HCT116 (cell line): Measurements from ENCODE around the gene DYNC1I1. TPM values are rescaled to one million over a fixed set of nuclear protein-coding genes. Genes with fewer than 3 reads are reported as not detected.

ENCODE experiments used
- ATAC-seq: fragments of 200-7000 bp; cut with Tn5 transposase; 2 replicates; pipeline ENCODE4 v1.9.1; 2020; ENCODE audit warnings: mild to moderate bottlenecking, moderate library complexity
- BruUV-seq: library from RNA; stranded (reverse); fragments of 400-500 nt; replicated peaks from 2 replicates; lab custom pipeline; 2021; lab: Mats Ljungman, UMichigan
- CTCF ChIA-PET: fragments of 300-600 bp; sonication (Branson Sonifier 250); formaldehyde crosslinking; loops from one replicate; lab custom pipeline; 2021; ENCODE audit warnings: antibody characterized with exemption; lab: Charles Lee
- POLR2A ChIA-PET: fragments of 300-600, 350-600 bp; sonication (Branson Sonifier 250); formaldehyde crosslinking; loops from one replicate; lab custom pipeline; 2021; ENCODE audit warnings: antibody characterized with exemption; lab: Charles Lee
- RAD21 ChIA-PET, 2 experiments: fragments of 300-600 bp; sonication (Branson Sonifier 250); formaldehyde crosslinking; loops; one replicate each; lab custom pipeline; 2023; ENCODE audit warnings: low total read pairs in 2 of 2; ENCODE audit not compliant: uncharacterized antibody in 2 of 2, unreplicated experiment in 2 of 2, low non-redundant PET in 1 of 2; lab: Charles Lee
- DNase-seq: peaks from one replicate; pipeline ENCODE4 v3.0.0-alpha.2; 2010; ENCODE audit warnings: low read depth, low spot score
- H2AFZ ChIP-seq: fragments of 200-600 bp; shearing (Covaris generic), sonication (generic); 2 replicates; pipeline ENCODE4 v1.6.1; 2017; ENCODE audit warnings: low read depth, mixed run types, mixed read lengths, antibody characterized with exemption, low read length; ENCODE audit not compliant: poor library complexity, severe bottlenecking
- H3K27ac ChIP-seq: 2 replicates; pipeline ENCODE4 v1.5.1; 2012; ENCODE audit warnings: low read depth, low read length
- H3K27me3 ChIP-seq: fragments of 200-600 bp; sonication (generic); 2 replicates; pipeline ENCODE4 v1.6.1; 2016; ENCODE audit warnings: mixed run types, low read length, mixed read lengths; ENCODE audit not compliant: insufficient read depth
- H3K36me3 ChIP-seq, 2 experiments: fragments of 200-500 bp in 1 of 2; fragments of 200-600 bp in 1 of 2; sonication (Bioruptor generic) in 1 of 2; sonication (generic) in 1 of 2; 2 replicates each; pipeline versions ENCODE4 v1.5.1 to v1.6.1; 2014 to 2016; ENCODE audit warnings: low read length in 2 of 2, inconsistent platforms in 1 of 2, mixed read lengths in 1 of 2, mixed run types in 1 of 2; ENCODE audit not compliant: insufficient read depth in 2 of 2, control insufficient read depth in 1 of 2
- H3K4me1 ChIP-seq, 2 experiments: fragments of 200-600 bp in 1 of 2; sonication (generic) in 1 of 2; 2 replicates each; pipeline versions ENCODE4 v1.5.1 to v1.6.1; 2012 to 2017; ENCODE audit warnings: low read length in 2 of 2, inconsistent platforms in 1 of 2, mild to moderate bottlenecking in 1 of 2, mixed read lengths in 1 of 2, mixed run types in 1 of 2, moderate library complexity in 1 of 2; ENCODE audit not compliant: insufficient read depth in 2 of 2, control insufficient read depth in 1 of 2
- H3K4me2 ChIP-seq: fragments of 200-600 bp; sonication (generic); 2 replicates; pipeline ENCODE4 v1.6.1; 2017; ENCODE audit warnings: mixed run types, low read length, mixed read lengths
- H3K4me3 ChIP-seq, 2 experiments: fragments of 200-600 bp in 1 of 2; sonication (generic) in 1 of 2; replicated peaks in 1 of 2; 2 replicates each; pipeline ENCODE4 v1.5.1; 2011 to 2016; ENCODE audit warnings: low read length in 2 of 2, control low read depth in 1 of 2, low read depth in 1 of 2, mild to moderate bottlenecking in 1 of 2, mixed read lengths in 1 of 2, mixed run types in 1 of 2
- H3K79me2 ChIP-seq: fragments of 200-600 bp; sonication (generic); 2 replicates; pipeline ENCODE4 v1.6.1; 2017; ENCODE audit warnings: mild to moderate bottlenecking, mixed run types, low read length, moderate library complexity, mixed read lengths; ENCODE audit not compliant: insufficient read depth
- H3K9ac ChIP-seq: fragments of 200-600 bp; sonication (generic); 2 replicates; pipeline ENCODE4 v1.6.1; 2016; ENCODE audit warnings: low read length, mixed read lengths
- H3K9me2 ChIP-seq: fragments of 200-600 bp; sonication (generic), shearing (Covaris generic); 2 replicates; pipeline ENCODE4 v1.6.1; 2017; ENCODE audit warnings: mixed run types, mild to moderate bottlenecking, moderate library complexity; ENCODE audit not compliant: insufficient read depth
- H3K9me3 ChIP-seq, 2 experiments: fragments of 200-500 bp in 1 of 2; fragments of 200-600 bp in 1 of 2; sonication (Bioruptor generic) in 1 of 2; sonication (generic) in 1 of 2; 2 replicates each; pipeline ENCODE4 v1.6.1; 2014 to 2017; ENCODE audit warnings: low read length in 2 of 2, mixed read lengths in 2 of 2, inconsistent platforms in 1 of 2, low read depth in 1 of 2, mild to moderate bottlenecking in 1 of 2, mixed run types in 1 of 2, moderate library complexity in 1 of 2; ENCODE audit not compliant: control insufficient read depth in 1 of 2, insufficient read depth in 1 of 2
- H4K20me1 ChIP-seq: fragments of 200-600 bp; sonication (generic), shearing (Covaris generic); 2 replicates; pipeline ENCODE4 v1.6.1; 2017; ENCODE audit warnings: mixed run types, mild to moderate bottlenecking, moderate library complexity; ENCODE audit not compliant: insufficient read depth
- ATF3 ChIP-seq: IDR thresholded peaks from 2 replicates; pipeline ENCODE4 v1.6.1; 2012
- CBX3 ChIP-seq: IDR thresholded peaks from 2 replicates; pipeline ENCODE4 v1.6.1; 2012; ENCODE audit warnings: low read depth
- CEBPB ChIP-seq: IDR thresholded peaks from 2 replicates; pipeline ENCODE4 v1.6.1; 2012; ENCODE audit warnings: low read depth
- CTCF ChIP-seq, 3 experiments: fragments of 200-600 bp in 1 of 3; sonication (generic) in 1 of 3; IDR thresholded peaks in 2 of 3; conservative IDR thresholded peaks in 1 of 3; 2 replicates each; pipeline ENCODE4 v1.5.1; 2012 to 2017; ENCODE audit warnings: low read depth in 2 of 3, low read length in 2 of 3, antibody characterized with exemption in 1 of 3, borderline replicate concordance in 1 of 3, control low read depth in 1 of 3, mild to moderate bottlenecking in 1 of 3, mixed read lengths in 1 of 3, mixed run types in 1 of 3, moderate library complexity in 1 of 3; ENCODE audit not compliant: insufficient read depth in 1 of 3
- EZH2 ChIP-seq: fragments of 200-600 bp; sonication (generic); IDR thresholded peaks from 2 replicates; pipeline ENCODE4 v1.6.1; 2017; ENCODE audit warnings: antibody characterized with exemption, mixed run types
- EZH2phosphoT487 ChIP-seq: fragments of 200-600 bp; IDR thresholded peaks from 2 replicates; pipeline ENCODE4 v1.6.1; 2018; ENCODE audit warnings: antibody characterized with exemption, borderline replicate concordance
- FOSL1 ChIP-seq: IDR thresholded peaks from 2 replicates; pipeline ENCODE4 v1.6.1; 2012; ENCODE audit warnings: low read depth
- JUND ChIP-seq: IDR thresholded peaks from 2 replicates; pipeline ENCODE4 v1.6.1; 2012
- MAX ChIP-seq: IDR thresholded peaks from 2 replicates; pipeline ENCODE4 v1.6.1; 2012
- POLR2A ChIP-seq: IDR thresholded peaks from 2 replicates; pipeline ENCODE4 v1.7.0; 2011; ENCODE audit warnings: borderline replicate concordance; ENCODE audit not compliant: insufficient read depth, insufficient read length; ENCODE audit errors: extremely low read depth
- POLR2AphosphoS5 ChIP-seq: IDR thresholded peaks from 2 replicates; pipeline ENCODE4 v1.6.1; 2011; ENCODE audit warnings: mild to moderate bottlenecking, low read depth, low read length, moderate library complexity
- REST ChIP-seq: IDR thresholded peaks from 2 replicates; pipeline ENCODE4 v1.6.1; 2012; ENCODE audit warnings: low read depth
- SIN3A ChIP-seq: IDR thresholded peaks from 2 replicates; pipeline ENCODE4 v1.6.1; 2012; ENCODE audit warnings: low read depth
- SRF ChIP-seq: IDR thresholded peaks from 2 replicates; pipeline ENCODE4 v1.6.1; 2012; ENCODE audit warnings: low read depth
- TCF7L2 ChIP-seq: IDR thresholded peaks from 2 replicates; pipeline ENCODE4 v1.7.0; 2011; ENCODE audit warnings: borderline replicate concordance, inconsistent platforms; ENCODE audit not compliant: insufficient read depth, insufficient read length; ENCODE audit errors: extremely low read depth
- YY1 ChIP-seq: IDR thresholded peaks from 2 replicates; pipeline ENCODE4 v1.6.1; 2011; ENCODE audit warnings: low read length, low read depth, moderate library complexity, mild to moderate bottlenecking; ENCODE audit not compliant: insufficient replicate concordance; ENCODE audit errors: extremely low read depth
- ZBTB33 ChIP-seq: IDR thresholded peaks from 2 replicates; pipeline ENCODE4 v1.6.1; 2011; ENCODE audit warnings: mild to moderate bottlenecking, low read length, moderate library complexity; ENCODE audit not compliant: insufficient replicate concordance; ENCODE audit errors: extremely low read depth
- ZFX ChIP-seq: fragments of 450-650 bp; IDR thresholded peaks from 2 replicates; pipeline ENCODE4 v1.6.1; 2017
- intact Hi-C: fragments of 100-400 bp; cut with micrococcal nuclease; formaldehyde crosslinking; loops from 2 replicates; pipeline ENCODE4 v1.10.0; 2022
- total RNA-seq: library from RNA; stranded (reverse); gene quantifications from one replicate; pipeline ENCODE4 v1.2.1, GENCODE V29; 2021; ENCODE audit not compliant: unreplicated experiment

Gene DYNC1I1
- total RNA-seq, 1 experiment from 2014 or later: not detected

GRCh38 chr7:96104984-96105383 is 332.6 kb downstream of the DYNC1I1 start:
- RAD21 ChIA-PET: no interaction called here
- ATAC-seq: no peak
- TF ChIP-seq MAX (no peak), SRF (no peak), POLR2AphosphoS5 (no peak), CTCF (IDR thresholded peaks at IDR 0.05 in 2 of 3, conservative IDR thresholded peaks at IDR 0.05 in 1 of 3; ENCODE audit: borderline replicate concordance in 1 of 3, insufficient read depth in 1 of 3, low read depth in 2 of 3, low read length in 2 of 3) (no peak), ZFX (no peak), EZH2phosphoT487 (no peak), ATF3 (no peak), POLR2A (no peak), TCF7L2 (no peak), ZBTB33 (no peak), CBX3 (no peak), CEBPB (no peak), REST (no peak), EZH2 (no peak), SIN3A (no peak), FOSL1 (no peak), JUND (no peak), YY1 (no peak)
- no peaks in the 10 kb centered on the region for H3K9me3 ChIP-seq
- no peaks in the 10 kb centered on the region for H3K4me1 ChIP-seq
- peaks cover 3% of the 10 kb centered on the region; the same call in 1 of the 2 replicates for H3K27me3 ChIP-seq
- intact Hi-C loops: no loop called here
- BruUV-seq: no TSS peak
- no peak for DNase-seq
- H3K9ac ChIP-seq: no peak overlapping the region
- CTCF ChIA-PET: no interaction called here
- POLR2A ChIA-PET: no interaction called here
- H3K4me2 ChIP-seq: no peak overlapping the region
- no peak overlapping the region for H3K27ac ChIP-seq
- H2AFZ ChIP-seq: no peak overlapping the region
- H4K20me1 ChIP-seq: no peaks in the 10 kb centered on the region
- no peaks in the 10 kb centered on the region for H3K9me2 ChIP-seq
- no peaks in the 10 kb centered on the region for H3K79me2 ChIP-seq
- H3K4me3 ChIP-seq: no peak overlapping the region
- H3K36me3 ChIP-seq: no peaks in the 10 kb centered on the region
